NCI-H748 treated with DMSO at 0.1 percent for 48 hours (cell line): Measurements from ENCODE around the gene ZDHHC1.

Experiments used
- DNase-seq: peaks from one replicate; lab custom pipeline; 2025; lab: John Stamatoyannopoulos, UW

Gene ZDHHC1

GRCh38 chr16:67409631-67410030 lies 6.6 kb downstream of the ZDHHC1 start:
- no peak for DNase-seq

GRCh38 chr16:67407788-67408452 lies 8.4 kb downstream of the ZDHHC1 start:
- DNase-seq, result no peak

DNA sequence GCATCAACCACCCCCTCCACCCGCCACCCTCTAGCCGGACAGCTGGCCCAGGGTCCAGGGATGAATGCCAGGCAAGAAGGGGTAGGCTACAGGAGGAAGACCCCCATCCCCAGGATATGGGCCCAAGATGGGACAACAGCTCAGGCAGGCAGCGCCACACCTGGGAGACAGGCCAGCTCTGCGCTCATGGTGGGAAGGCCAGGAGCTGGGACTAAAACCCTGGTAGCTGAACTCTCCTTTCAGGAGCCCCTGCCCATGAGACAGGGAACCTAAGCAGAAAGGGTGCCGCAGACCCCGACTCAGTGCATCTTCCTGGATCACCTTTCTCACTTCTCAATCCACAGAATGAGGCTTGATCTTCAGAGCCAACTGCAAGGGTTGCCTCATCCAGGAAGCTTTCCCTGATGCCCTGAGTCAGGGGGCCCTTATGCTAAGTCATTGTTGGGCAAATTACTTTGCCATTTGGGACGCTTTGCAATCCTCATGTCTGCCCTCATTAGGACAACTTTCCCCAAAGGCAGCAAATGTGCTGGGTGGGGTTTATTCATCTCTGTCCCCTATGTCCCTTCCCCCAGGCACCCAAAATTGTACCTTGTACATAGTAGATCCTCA lies 9.0 kb downstream of the ZDHHC1 start:
- DNase-seq, result no peak

DNA sequence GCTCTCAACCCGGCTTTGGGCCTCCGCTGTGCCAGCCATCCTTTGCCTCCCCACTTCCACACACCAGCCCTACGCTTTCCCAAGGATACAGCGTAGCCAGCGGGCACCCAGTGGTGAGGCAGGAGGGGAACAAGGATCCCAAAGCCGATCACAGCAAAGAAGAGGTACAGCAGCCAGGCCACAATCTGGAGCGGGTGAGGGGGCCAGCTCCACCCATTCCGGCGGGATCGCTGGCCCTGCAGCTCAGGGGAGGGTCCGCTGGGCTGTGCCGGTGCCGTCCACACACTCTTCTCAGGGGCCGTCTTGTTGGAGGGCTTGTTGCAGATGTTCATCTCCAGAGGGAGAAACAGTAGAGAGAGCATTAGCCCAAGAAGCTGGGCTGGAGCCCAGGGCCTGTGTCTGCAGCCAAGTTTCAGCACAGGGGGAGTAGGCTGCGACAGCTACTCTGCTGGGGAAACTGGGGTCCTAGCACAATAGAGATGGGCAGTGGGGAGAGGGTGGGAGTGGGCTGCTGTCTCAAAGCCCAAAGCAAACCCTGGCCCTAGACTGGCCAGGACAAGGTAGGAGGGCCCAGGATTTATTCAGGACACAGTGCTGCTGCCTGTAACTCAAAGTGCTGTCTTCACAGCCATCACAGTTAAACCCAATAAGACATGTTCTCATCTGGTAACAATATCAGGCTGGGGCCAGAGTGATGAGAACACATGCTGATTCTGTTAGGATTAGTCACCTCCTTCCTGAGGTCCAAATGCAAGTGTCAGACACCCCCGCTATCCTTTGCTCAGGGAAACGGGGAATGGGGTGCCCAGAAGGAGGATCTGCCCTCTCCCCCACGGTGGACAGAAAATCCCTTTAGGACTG lies 9.9 kb downstream of the ZDHHC1 start:
- no peak for DNase-seq

- no peak for DNase-seq
Observed at GRCh38 chr16:67405336-67405735, 10.9 kb downstream of the ZDHHC1 start.

DNA sequence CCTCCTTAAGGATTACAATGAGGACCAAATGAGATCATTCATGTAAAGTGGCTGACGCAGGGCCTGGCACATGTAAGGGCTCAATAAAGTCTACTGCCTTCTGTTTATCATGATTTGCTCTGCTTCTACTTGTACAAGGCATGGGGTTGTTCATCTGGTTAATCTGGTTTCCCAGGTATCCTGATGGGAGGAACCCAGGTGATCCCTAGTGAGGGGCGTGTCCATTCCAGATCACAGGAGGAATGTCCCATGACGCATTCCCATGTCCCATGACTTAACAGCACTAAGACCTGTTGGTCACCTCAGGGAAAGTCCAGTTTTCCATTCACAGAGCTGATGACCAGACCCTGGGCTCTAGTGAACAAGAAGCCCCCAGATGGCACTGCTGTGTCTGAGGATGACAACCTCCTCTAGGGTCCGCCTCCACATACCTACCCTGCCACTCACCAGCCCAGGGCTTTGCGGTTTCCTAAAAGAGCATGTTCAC lies 11.5 kb downstream of the ZDHHC1 start:
- DNase-seq, result no peak

DNA sequence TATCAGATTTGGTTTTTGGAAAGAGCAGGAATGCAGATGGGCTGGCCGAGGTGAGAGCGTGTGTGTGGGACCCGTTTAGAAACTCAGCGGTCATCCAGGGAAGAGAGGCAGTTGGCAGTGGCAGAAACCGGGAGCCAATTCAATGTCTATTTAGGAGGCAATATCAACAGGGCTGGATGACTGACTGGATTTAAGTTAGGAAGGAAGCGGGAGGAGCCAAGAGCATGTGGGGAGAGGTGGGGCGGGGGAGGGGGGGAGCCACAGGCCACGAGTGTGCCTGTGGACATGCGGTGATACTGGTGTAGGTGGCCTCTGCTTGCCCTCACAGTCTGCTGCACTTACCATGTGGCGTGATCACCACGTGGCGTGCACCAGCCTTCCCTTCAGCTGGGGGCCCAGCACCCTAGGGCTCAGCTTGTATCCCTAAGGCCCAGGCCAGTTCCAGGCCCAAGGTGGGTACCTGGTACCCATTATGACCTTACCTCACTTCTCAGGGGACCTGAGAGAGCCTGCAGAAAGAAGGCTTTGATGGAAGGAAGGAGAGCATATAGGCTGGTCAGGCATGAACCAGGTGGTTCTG lies 12.2 kb downstream of the ZDHHC1 start:
- DNase-seq, result no peak

DNA sequence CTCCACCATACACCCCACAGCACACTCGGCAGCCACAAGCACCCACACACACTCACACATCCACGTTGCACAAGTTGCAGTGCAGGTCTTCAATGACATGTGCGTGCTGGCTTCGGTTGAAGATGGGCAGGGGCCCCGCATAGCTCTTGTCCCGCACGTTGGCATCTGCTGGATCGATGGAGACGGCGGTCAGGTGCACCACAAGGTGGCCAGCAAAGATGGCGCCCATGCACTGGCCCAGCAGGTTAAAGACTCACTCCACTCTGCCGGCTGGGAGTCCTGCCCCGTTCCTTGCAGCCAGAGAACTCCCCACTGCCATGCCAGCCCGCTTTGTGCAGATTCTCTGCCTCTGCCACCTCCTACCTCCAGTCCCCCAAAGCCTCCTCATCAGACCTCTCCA lies 15.4 kb downstream of the ZDHHC1 start:
- DNase-seq, result no peak

- no peak for DNase-seq
Observed at GRCh38 chr16:67399749-67400704, 16.2 kb downstream of the ZDHHC1 start.

DNA sequence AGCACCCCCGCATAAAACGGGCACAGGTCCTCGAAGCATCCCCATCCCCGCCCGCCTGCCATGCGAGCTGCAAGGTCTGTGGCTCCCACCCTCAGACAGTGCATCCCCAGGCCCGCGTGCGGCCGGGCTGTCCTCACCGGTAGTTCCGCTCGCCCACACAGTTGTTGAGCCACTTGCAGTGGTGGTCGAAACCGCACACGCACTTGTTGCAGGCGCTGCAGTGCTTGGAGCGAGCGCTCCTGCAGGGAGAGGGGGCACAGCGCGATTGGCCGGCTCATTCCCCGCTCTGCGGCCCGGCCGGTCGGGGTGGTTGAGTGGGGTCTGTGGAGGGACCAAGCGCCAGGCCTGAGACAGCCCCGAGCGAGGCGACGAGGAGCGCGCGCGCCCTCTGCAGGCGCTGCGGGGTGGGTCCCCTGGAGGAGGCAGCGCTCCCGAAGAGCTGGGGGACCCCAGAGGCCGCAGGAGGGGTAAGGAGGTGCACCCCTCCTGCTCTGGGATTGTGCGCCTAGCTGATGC lies 17.0 kb downstream of the ZDHHC1 start:
- no peak for DNase-seq

- DNase-seq, result no peak
Observed at GRCh38 chr16:67398546-67399217, 17.6 kb downstream of the ZDHHC1 start.

DNA sequence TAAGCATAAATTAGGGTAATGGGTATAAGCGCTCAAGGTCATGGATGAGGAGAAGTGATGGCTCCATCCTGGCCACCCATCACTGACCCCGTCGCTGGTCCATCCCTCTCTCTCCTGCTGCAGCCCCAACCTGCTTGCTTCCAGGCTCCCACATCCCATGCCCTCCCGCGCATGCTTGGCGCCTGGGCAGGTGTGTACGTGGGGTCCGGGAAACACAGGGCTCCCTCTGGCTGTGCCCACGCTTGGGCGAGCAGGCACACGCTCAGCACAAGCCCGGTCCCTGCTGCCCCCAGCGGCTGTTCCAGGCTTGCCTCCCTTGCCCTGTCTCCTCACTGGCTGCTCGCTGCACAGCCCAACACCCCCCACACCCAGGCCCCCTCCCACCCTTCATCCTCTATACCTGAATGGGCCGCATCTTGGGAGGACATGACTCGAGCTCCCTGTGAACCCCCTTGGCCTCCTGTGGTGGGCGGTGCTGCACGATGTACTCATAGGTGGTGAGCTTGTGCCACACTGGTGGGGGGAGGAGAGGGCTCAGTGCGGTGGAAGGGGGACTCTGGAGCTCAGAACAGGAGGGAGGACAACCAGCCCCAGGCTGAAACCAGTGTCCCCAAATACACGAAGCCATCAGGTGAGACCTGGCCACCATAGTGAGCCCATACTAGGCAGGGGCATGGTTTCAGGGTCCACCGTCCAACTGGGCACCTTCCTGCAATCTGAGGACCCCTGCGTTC lies 18.3 kb downstream of the ZDHHC1 start:
- DNase-seq, result no peak

- no peak for DNase-seq
Observed at GRCh38 chr16:67397036-67397801, 19.1 kb downstream of the ZDHHC1 start.

- DNase-seq, result peak; percentile 89
Observed at GRCh38 chr16:67396159-67397035, 19.9 kb downstream of the ZDHHC1 start.

DNA sequence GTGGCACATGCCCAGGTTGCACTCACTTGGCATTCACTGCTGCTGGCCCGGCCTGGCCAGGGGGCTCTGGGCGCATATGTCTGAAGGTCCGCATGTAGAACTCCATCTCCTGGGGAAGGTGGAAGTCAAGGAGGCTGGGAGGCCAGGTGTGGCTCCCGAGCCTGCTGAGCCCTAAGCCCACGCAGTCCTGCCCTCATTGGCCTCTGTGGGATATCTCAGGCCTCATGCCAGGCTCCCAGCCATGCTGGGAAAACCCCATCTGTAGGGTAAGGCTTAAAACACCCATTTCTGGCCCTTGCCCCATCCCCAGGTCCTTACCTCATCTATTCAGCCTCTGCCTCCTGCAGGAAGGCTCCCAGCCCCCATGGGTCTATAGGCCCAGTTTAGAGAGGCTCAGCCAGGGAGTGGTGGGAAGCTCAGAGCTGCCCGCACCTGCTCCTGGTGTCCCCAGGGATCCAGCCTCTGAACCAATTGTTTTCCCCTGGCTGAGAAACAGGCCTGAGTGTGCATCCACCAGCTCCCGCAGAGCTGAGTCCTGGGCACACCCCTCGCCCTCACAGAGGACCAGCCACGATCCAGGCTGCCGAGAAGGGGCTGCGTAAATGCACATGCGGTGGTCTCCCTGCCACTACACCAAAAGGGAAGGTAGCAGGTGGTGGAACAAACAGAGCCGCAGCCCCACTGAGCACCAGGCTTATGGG lies 20.7 kb downstream of the ZDHHC1 start:
- DNase-seq, result peak; percentile 69

DNA sequence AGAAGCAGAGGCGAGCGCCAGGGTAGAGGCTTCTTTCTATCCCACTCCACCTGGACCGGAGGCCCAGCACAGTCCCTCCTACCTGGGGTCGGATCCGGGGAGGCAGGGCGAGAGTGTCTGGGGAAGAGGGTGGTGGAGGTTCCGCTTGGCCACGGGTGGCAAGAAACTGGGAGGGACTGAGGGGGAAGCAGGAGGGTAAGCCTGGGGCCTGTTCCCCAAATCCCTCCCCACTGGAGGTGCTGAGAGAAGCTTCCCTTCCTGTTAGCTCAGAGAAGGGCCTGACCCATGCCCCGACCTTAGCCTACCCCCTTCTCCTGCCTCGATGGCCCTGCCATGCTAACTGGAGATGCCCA lies 21.2 kb downstream of the ZDHHC1 start:
- DNase-seq, result no peak
